HG03520 (cell line): Measurements from ENCODE around the gene A1BG.

Experiments
- ATAC-seq: cut with Tn5 transposase; IDR thresholded peaks from one replicate; pipeline ENCODE4 v1.9.1; 2021; ENCODE audit warnings: mild to moderate bottlenecking, moderate library complexity; ENCODE audit not compliant: unreplicated experiment

Gene A1BG

GRCh38 chr19:58352760-58353671 is at the start of gene A1BG:
Gene A1BG, minus strand, starts transcription at chr19:58353492. Its CDS starts 55 bp downstream, at chr19:58353437.
- ATAC-seq, result no peak

GRCh38 chr19:58401840-58402421 is 48.6 kb upstream of the A1BG start:
- no peak for ATAC-seq

- ATAC-seq, result peak; percentile 99
Measured at GRCh38 chr19:58400916-58401839, 47.9 kb upstream of the A1BG start.

GRCh38 chr19:58400316-58400915 is 47.1 kb upstream of the A1BG start:
- no peak for ATAC-seq

GRCh38 chr19:58399903-58400302 is 46.6 kb upstream of the A1BG start:
- no peak for ATAC-seq

GRCh38 chr19:58398545-58398944 is 45.3 kb upstream of the A1BG start:
- no peak for ATAC-seq

- ATAC-seq, result no peak
Measured at GRCh38 chr19:58398087-58398486, 44.8 kb upstream of the A1BG start.

GRCh38 chr19:58397533-58398037 is 44.3 kb upstream of the A1BG start:
- no peak for ATAC-seq

- ATAC-seq, result no peak
Measured at GRCh38 chr19:58396691-58397532, 43.6 kb upstream of the A1BG start.

GRCh38 chr19:58395979-58396627 is 42.8 kb upstream of the A1BG start:
- ATAC-seq, result no peak

GRCh38 chr19:58395220-58395978 is 42.1 kb upstream of the A1BG start, which contains the start of gene RNF225:
Gene RNF225, plus strand, starts transcription at chr19:58395656. Its CDS starts 434 bp downstream, at chr19:58396090.
- ATAC-seq, result no peak

- no peak for ATAC-seq
Measured at GRCh38 chr19:58394821-58395219, 41.5 kb upstream of the A1BG start.

GRCh38 chr19:58393725-58394033 is 40.4 kb upstream of the A1BG start:
- no peak for ATAC-seq

GRCh38 chr19:58392945-58393724 is 39.8 kb upstream of the A1BG start:
- ATAC-seq, result no peak

GRCh38 chr19:58388175-58388526 is 34.9 kb upstream of the A1BG start:
- no peak for ATAC-seq

GRCh38 chr19:58387338-58388174 is 34.3 kb upstream of the A1BG start:
- no peak for ATAC-seq
